ENCODE measurements around the gene CXCL6. TPM values are rescaled to one million over a fixed set of nuclear protein-coding genes. Genes with fewer than 3 reads are reported as not detected.

The CXCL6 gene
- total and polyA plus RNA-seq, 4 donors = 4.2 to 21.5 (median 6.4) TPM

GRCh38 chr4:73823760-73824159 lies 12.7 kb upstream of the CXCL6 start:
- TF ChIP-seq CTCF (IDR thresholded peaks at IDR 0.05; ENCODE audit: control extremely low read depth, extremely low read depth) = no peak
- H3K4me1 ChIP-seq (ENCODE audit: control insufficient read depth in 5 of 5, insufficient read depth in 5 of 5, low read length in 5 of 5) = no peaks in the 10 kb centered on the region
- H3K27me3 ChIP-seq (ENCODE audit: control insufficient read depth in 3 of 3, insufficient read depth in 3 of 3, low read length in 2 of 3) = no peaks in the 10 kb centered on the region
- no peak overlapping the region for H3K4me3 ChIP-seq
- DNase-seq (no peak), ATAC-seq (ENCODE audit: insufficient read depth, low FRiP score) (no peak)
- no peak overlapping the region for H3K27ac ChIP-seq (ENCODE audit: low read depth in 1 of 2, low read length in 1 of 2)
- no peaks in the 10 kb centered on the region for H3K36me3 ChIP-seq (ENCODE audit: control insufficient read depth in 4 of 4, insufficient read depth in 4 of 4, low read length in 4 of 4)
- no peak overlapping the region for H3K9ac ChIP-seq (ENCODE audit: insufficient read depth in 1 of 2, low read length in 2 of 2)
- H3K9me3 ChIP-seq (ENCODE audit: control insufficient read depth in 4 of 4, insufficient read depth in 3 of 4, low read length in 3 of 4) = no peaks in the 10 kb centered on the region

GRCh38 chr4:73828956-73829355 lies 7.5 kb upstream of the CXCL6 start:
- TF ChIP-seq CTCF (IDR thresholded peaks at IDR 0.05; ENCODE audit: control extremely low read depth, extremely low read depth) = no peak
- Histone ChIP-seq H3K9ac (ENCODE audit: insufficient read depth in 1 of 2, low read length in 2 of 2) (no peak overlapping the region), H3K4me1 (ENCODE audit: control insufficient read depth in 5 of 5, insufficient read depth in 5 of 5, low read length in 5 of 5) (no peaks in the 10 kb centered on the region), H3K27ac (ENCODE audit: low read depth in 1 of 2, low read length in 1 of 2) (no peak overlapping the region), H3K9me3 (ENCODE audit: control insufficient read depth in 4 of 4, insufficient read depth in 3 of 4, low read length in 3 of 4) (no peaks in the 10 kb centered on the region), H3K4me3 (no peak overlapping the region), H3K36me3 (ENCODE audit: control insufficient read depth in 4 of 4, insufficient read depth in 4 of 4, low read length in 4 of 4) (no peaks in the 10 kb centered on the region), H3K27me3 (ENCODE audit: control insufficient read depth in 3 of 3, insufficient read depth in 3 of 3, low read length in 2 of 3) (no peaks in the 10 kb centered on the region)
- ATAC-seq (ENCODE audit: insufficient read depth, low FRiP score) (no peak), DNase-seq (no peak)
- WGBS, 2 donors = 30 to 55% methylated on average over 3 of the region's 3 CpGs

- WGBS, 2 donors = 72 to 84% methylated on average over 2 of the region's 2 CpGs
- ATAC-seq (ENCODE audit: insufficient read depth, low FRiP score) = no peak
Observed at GRCh38 chr4:73831569-73831968, 4.9 kb upstream of the CXCL6 start.

More at GRCh38 chr4:73831569-73831968, 4.9 kb upstream of the CXCL6 start:
- H3K4me3 ChIP-seq = no peak overlapping the region
- peaks cover 0 to 6% (median 0%) of the 10 kb centered on the region in 3 donors for H3K27me3 ChIP-seq (ENCODE audit: control insufficient read depth in 3 of 3, insufficient read depth in 3 of 3, low read length in 2 of 3)
- no peak for TF ChIP-seq CTCF (IDR thresholded peaks at IDR 0.05; ENCODE audit: control extremely low read depth, extremely low read depth)
- no peak overlapping the region for H3K9ac ChIP-seq (ENCODE audit: insufficient read depth in 1 of 2, low read length in 2 of 2)
- H3K4me1 ChIP-seq (ENCODE audit: control insufficient read depth in 5 of 5, insufficient read depth in 5 of 5, low read length in 5 of 5) = no peaks in the 10 kb centered on the region
- H3K9me3 ChIP-seq (ENCODE audit: control insufficient read depth in 4 of 4, insufficient read depth in 3 of 4, low read length in 3 of 4) = no peaks in the 10 kb centered on the region
- H3K27ac ChIP-seq (ENCODE audit: low read depth in 1 of 2, low read length in 1 of 2) = no peak overlapping the region
- no peaks in the 10 kb centered on the region for H3K36me3 ChIP-seq (ENCODE audit: control insufficient read depth in 4 of 4, insufficient read depth in 4 of 4, low read length in 4 of 4)
- no peak for DNase-seq

Measured in lung (tissue), 12 donors.